ENCODE measurements around the gene SOBP. TPM values are rescaled to one million over a fixed set of nuclear protein-coding genes. Genes with fewer than 3 reads are reported as not detected.

The SOBP gene
- total and polyA plus RNA-seq, 8 donors = 0.58 to 16.9 (median 4.4) TPM

- H3K27me3 ChIP-seq = no peaks in the 10 kb centered on the region
- H3K4me1 ChIP-seq = peaks cover 0 to 28% (median 11%) of the 10 kb centered on the region in 4 donors
- no peak for DNase-seq
- intact Hi-C loops (cut with DNase I; ENCODE audit: low total_unique reads) = no loop called here
- no peak overlapping the region for H3K27ac ChIP-seq
- TF ChIP-seq EP300 (IDR thresholded peaks at IDR 0.05) (no peak), CTCF (IDR thresholded peaks at IDR 0.05) (no peak), POLR2A (IDR thresholded peaks at IDR 0.05) (no peak), POLR2AphosphoS5 (IDR thresholded peaks at IDR 0.05) (no peak)
- H3K36me3 ChIP-seq = no peaks in the 10 kb centered on the region
- H3K4me3 ChIP-seq = no peak overlapping the region
- WGBS, 5 donors = 83 to 91% (median 90%) methylated on average over 4 of the region's 4 CpGs
- no peaks in the 10 kb centered on the region for H3K9me3 ChIP-seq
Observed at GRCh38 chr6:107645740-107646139, 155.8 kb downstream of the SOBP start.

GRCh38 chr6:107646176-107646575 is 156.3 kb downstream of the SOBP start:
- intact Hi-C loops (cut with DNase I; ENCODE audit: low total_unique reads) = no loop called here
- Histone ChIP-seq H3K36me3 (no peaks in the 10 kb centered on the region), H3K27ac (no peak overlapping the region), H3K4me1 (peaks cover 0 to 25% (median 10%) of the 10 kb centered on the region in 4 donors), H3K4me3 (no peak overlapping the region), H3K27me3 (no peaks in the 10 kb centered on the region), H3K9me3 (no peaks in the 10 kb centered on the region)
- WGBS, 5 donors = 62 to 71% (median 66%) methylated on average over 9 of the region's 9 CpGs
- TF ChIP-seq POLR2A (IDR thresholded peaks at IDR 0.05) (no peak), CTCF (IDR thresholded peaks at IDR 0.05) (no peak), EP300 (IDR thresholded peaks at IDR 0.05) (no peak), POLR2AphosphoS5 (IDR thresholded peaks at IDR 0.05) (no peak)
- peak; percentile 34 to 63 for DNase-seq

GRCh38 chr6:107646776-107647438 is 157.0 kb downstream of the SOBP start:
- no peaks in the 10 kb centered on the region for H3K36me3 ChIP-seq
- 62 to 90% (median 74%) methylated on average over 2 of the region's 2 CpGs for WGBS, 5 donors
- H3K27me3 ChIP-seq = no peaks in the 10 kb centered on the region
- peaks cover 0 to 18% (median 6%) of the 10 kb centered on the region in 4 donors for H3K4me1 ChIP-seq
- no peak overlapping the region for H3K27ac ChIP-seq
- H3K9me3 ChIP-seq = no peaks in the 10 kb centered on the region
- no peak overlapping the region for H3K4me3 ChIP-seq
- no peak for DNase-seq
- intact Hi-C loops (cut with DNase I; ENCODE audit: low total_unique reads) = no loop called here
- TF ChIP-seq POLR2A (IDR thresholded peaks at IDR 0.05) (no peak), POLR2AphosphoS5 (IDR thresholded peaks at IDR 0.05) (no peak), CTCF (IDR thresholded peaks at IDR 0.05) (no peak), EP300 (IDR thresholded peaks at IDR 0.05) (no peak)

DNA sequence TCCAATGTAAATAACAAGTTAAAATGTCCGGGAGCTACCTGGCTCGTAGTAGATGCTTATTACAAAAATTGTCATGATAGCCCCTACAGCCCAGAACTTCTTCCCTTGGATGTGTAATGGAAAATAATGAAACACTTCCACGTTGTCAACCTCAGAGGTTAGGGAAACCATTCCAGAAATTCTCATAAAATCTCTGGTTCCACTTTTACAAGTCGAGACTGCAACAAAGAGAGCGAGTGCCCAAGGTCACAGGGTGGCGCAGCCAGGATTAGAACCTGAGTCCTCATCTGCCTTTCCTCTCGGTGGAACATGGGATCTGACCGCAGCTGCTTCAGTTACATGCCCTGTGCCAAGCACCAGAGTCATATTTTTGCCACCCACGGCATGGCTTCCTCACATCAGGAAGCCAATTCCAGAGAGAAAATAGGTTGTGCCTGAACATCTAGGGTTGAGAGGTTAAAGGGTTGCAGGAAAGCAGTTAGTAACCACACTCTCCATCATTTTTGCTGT is 157.6 kb downstream of the SOBP start:
- 81 to 88% (median 83%) methylated on average over 9 of the region's 9 CpGs for WGBS, 5 donors
- no peak overlapping the region for H3K27ac ChIP-seq
- intact Hi-C loops (cut with DNase I; ENCODE audit: low total_unique reads) = no loop called here

More for the DNA sequence above, 157.6 kb downstream of the SOBP start:
- Histone ChIP-seq H3K4me3 (no peak overlapping the region), H3K4me1 (peaks cover 0 to 12% (median 4%) of the 10 kb centered on the region in 4 donors), H3K9me3 (no peaks in the 10 kb centered on the region), H3K27me3 (no peaks in the 10 kb centered on the region), H3K36me3 (no peaks in the 10 kb centered on the region)
- no peak for TF ChIP-seq POLR2A (IDR thresholded peaks at IDR 0.05)
- TF ChIP-seq POLR2AphosphoS5 (IDR thresholded peaks at IDR 0.05) = no peak
- TF ChIP-seq CTCF (IDR thresholded peaks at IDR 0.05) = no peak
- TF ChIP-seq EP300 (IDR thresholded peaks at IDR 0.05) = no peak
- no peak for DNase-seq
